Measurements from ENCODE around the gene M6PR. TPM values are rescaled to one million over a fixed set of nuclear protein-coding genes. Genes with fewer than 3 reads are reported as not detected.

M6PR gene
- total RNA-seq, 2 donors from 2014 or later: 78.4 to 83.6 TPM

Other genes with a start within 250 kb of the M6PR start
- gene A2ML1, start 127.0 kb downstream of the M6PR start, total RNA-seq: not detected
- 10 to 100 TPM; 31.1 to 36.6 TPM for gene PHC1, start 35.1 kb downstream of the M6PR start, total RNA-seq
- gene KLRG1, start 39.9 kb upstream of the M6PR start, total RNA-seq: 1 to 10 TPM; 1.1 to 2.7 TPM
- gene A2M, start 166.3 kb upstream of the M6PR start, total RNA-seq: 1,000 to 10,000 TPM in 1 of 2 donors, 100 to 1,000 TPM in 1; 831 to 1,306 TPM